Measurements from ENCODE around the gene MRTO4.
"Not testable (repeated sequence)": the region's sequence is repeated elsewhere in the genome, so short reads cannot be mapped to it uniquely, and the experiment has no call there.

MRTO4 gene

DNA sequence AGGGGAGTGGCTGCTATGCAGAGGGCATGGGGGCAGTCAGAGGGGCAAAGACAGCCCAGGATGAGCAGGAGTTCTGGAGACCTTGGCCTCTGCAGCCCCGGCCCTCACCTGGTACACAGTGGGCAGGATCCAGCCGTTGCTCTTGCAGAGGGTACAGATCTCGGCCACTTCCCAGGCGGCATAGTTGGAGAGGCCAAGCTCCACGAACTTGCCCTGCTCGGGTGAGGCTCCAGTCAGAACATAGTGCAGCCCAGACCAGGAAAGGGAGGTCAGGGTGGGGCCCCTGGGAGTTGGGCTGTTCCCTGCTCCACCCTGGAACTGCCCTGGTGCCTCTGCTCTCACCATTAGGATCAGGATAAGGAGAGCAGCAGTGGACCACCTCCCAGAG, 18.7 kb downstream of the MRTO4 start:
- not testable (repeated sequence) for DNase-seq (ENCODE audit: low spot score)

DNA sequence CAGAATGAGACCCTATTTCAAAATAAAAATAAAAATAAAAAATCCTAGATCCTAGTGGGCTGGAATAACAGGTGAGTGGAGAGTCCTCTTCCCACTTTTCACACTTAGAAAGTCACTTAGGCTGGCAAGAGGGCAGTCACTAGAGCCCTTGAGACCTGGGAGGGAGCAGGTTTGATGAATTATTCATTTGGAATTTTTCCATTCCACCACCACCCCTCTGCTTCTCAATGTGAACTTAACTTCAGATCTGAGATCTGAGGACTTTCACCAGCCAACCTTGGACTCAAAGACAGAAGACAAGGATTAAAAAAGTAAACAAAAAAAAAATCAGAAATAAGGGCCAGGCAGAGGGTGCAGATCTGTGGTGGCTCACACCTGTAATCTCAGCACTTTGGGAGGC, 20.5 kb downstream of the MRTO4 start:
- DNase-seq (ENCODE audit: low spot score): no peak

DNA sequence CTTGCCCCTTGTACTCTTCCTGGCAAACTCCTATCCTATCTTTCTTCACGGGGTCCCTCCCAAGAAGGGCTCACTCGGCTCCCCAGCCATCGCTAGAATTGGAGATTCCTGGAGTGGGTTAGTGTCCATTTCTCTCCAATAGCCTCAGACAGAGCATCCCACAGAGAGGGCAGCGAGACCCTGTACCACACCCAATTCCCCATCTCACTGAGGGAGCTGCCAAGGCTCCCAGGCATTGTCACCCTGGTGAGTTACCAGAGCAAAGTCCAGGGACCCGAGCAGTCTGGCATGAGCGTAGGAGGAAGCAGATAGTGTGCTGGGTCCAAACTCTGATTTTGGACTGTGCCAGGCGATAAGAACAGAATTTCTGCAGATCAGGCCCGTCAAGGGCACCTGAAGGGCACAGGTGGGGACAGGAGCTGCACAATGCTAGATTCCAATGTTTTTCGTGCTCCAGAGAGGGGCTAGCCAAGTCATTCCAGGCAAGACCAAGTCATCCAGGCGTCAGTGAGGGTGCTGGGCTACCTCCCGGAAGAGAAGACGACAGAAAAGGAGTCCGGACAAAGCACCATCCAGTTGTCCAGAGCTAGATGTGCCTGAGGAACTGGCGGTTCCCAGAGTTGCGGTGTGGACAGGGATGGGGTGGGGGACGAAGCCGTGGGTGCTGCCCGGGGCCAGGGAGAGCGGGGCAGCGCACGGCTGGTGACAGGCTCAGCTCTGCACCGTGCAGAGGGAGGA, 21.7 kb downstream of the MRTO4 start:
- no peak for DNase-seq (ENCODE audit: low spot score)

DNA sequence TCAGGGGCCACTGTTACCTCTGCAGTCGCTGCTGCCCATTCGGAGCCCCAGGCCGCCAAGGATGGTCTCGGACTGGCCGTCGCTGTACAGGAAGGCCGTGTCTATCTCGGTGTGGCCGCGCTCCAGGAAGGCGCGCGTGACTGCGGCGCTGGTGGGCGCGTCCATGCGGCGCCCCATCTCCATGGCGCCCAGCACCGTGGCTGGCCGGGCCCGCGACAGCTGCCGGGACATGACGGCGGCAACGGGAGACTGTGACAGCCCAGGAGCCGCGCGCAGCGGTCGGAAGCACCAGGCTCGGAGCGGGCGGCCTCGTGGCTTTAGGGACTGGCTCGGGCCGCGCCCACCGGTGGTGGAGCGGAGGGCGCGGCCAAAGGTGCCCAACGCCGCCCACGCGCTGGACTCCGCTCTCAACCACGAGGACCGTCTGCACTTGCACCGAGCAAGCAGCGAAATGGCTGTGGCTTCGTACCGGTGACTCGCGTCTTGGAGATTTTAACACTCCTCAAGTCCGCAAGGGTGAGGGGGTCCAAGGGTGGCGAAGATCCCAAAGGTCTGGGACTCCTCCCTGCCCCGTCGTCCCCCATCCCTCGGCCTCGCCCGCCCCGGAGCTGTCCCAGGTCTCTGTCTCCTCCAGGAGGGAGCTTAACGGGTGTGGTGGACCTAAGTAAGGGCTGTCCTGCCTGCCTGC, 22.4 kb downstream of the MRTO4 start:
- not testable (repeated sequence) for DNase-seq (ENCODE audit: low spot score)

- DNase-seq (ENCODE audit: low spot score): no peak
These were observed 23.0 kb downstream of the MRTO4 start for GRCh38 chr1:19274636-19275035.

GRCh38 chr1:19283891-19284290, 32.3 kb downstream of the MRTO4 start:
- no peak for DNase-seq (ENCODE audit: low spot score)

- DNase-seq (ENCODE audit: low spot score): no peak
These were observed 33.3 kb downstream of the MRTO4 start for GRCh38 chr1:19284881-19285280.

GRCh38 chr1:19285366-19285765, 33.8 kb downstream of the MRTO4 start:
- DNase-seq (ENCODE audit: low spot score): not testable (repeated sequence)

GRCh38 chr1:19285807-19286206, 34.2 kb downstream of the MRTO4 start:
- not testable (repeated sequence) for DNase-seq (ENCODE audit: low spot score)

- no peak for DNase-seq (ENCODE audit: low spot score)
These were observed 36.0 kb downstream of the MRTO4 start for GRCh38 chr1:19287436-19288185.

DNA sequence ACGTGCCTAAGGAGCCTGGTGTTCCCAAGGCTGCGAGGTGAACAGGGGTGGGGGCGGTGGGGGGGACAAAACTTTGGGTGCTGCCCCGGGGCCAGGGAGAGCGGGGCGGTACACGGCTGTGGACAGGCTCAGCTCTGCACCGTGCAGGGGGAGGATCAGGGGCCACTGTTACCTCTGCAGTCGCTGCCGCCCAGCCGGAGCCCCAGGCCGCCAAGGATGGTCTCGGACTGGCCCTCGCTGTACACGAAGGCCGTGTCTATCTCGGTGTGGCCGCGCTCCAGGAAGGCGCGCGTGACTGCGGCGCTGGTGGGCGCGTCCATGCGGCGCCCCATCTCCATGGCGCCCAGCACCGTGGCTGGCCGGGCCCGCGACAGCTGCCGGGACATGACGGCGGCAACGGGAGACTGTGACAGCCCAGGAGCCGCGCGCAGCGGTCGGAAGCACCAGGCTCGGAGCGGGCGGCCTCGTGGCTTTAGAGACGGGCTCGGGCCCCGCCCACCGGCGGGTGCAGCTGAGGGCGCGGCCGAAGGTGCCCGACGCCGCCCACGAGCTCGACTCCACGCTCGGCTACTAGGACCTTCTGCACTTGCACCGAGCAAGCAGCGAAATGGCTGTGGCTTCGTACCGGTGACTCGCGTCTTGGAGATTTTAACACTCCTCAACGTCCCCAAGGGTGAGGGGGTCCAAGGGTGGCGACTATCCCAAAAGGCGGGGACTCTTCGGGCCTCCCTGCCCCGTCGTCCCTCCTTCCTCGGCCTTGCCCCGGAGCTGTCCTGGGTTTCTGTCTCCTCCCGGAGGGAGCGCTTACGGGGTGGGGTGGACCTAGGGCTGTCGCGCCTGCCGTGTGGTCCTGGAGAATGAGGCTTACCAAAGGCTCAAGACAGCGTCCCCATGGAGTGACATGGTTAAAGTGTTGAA, 37.0 kb downstream of the MRTO4 start, which contains the start of gene AKR7A3:
AKR7A3 (minus strand) TSS at position 447 of the 918 bp plus-strand sequence; CDS start at position 386, 61 bp downstream.
- DNase-seq (ENCODE audit: low spot score): peak; percentile 70

DNA sequence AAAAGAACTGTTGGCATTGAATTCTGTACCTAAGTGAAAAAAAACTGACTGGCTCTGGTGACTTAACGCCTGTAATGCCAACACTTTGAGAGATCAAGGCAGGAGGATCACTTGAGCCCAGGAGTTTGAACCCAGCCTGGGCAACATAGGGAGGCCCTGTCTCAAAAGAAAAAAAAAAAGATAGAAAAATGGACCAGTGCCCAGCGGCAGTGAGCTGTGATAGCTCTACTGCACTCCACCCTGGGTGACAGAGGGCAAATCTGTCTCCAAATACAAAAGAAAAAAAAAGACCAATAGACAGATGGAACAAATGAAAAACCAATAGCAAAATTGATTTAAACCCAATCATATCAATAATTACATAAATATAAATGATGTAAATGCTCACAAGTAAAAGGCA, 37.6 kb downstream of the MRTO4 start:
- DNase-seq (ENCODE audit: low spot score): no peak

DNA sequence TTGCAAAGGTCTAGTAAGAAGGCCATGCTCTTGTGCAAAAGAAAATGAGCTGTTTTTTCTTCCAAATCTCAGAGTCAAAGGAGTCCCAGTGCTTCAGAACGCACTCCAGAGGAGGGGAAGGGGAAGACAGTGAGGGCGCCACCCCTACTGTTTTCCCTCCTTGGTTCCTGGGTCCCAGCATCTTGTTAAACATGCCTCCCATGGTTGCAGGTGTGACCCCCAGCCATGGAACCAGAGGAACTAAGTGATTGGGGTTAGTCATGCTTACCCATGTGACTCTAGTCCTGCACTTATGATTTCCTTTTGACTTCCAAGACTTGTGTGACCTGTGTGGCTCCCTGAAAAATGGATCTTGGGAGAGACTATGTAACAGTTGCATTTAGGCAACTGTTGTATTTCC, 43.0 kb downstream of the MRTO4 start:
- DNase-seq (ENCODE audit: low spot score): no peak

DNA sequence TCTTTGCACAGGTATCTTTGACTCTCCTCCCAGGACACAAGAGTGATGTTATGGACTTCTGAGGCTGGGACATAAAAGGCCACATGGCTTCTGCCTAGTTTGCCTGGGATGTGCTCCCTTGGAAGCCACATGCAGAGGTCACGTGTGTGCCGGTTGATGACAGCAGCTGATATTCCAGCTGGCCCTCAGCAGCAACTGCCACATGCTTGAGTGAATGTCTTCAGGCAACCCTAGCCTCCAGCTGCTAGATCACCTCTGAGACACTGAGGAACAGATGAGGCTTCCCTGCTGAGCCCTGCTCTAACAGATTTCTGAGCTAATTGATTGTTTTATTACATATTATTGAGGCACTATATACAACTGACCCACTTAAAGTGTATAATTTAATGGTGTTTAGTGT, 48.6 kb downstream of the MRTO4 start:
- no peak for DNase-seq (ENCODE audit: low spot score)

GRCh38 chr1:19304081-19304480, 52.5 kb downstream of the MRTO4 start:
- DNase-seq (ENCODE audit: low spot score): not testable (repeated sequence)

GRCh38 chr1:19305880-19306279, 54.3 kb downstream of the MRTO4 start:
- no peak for DNase-seq (ENCODE audit: low spot score)

DNA sequence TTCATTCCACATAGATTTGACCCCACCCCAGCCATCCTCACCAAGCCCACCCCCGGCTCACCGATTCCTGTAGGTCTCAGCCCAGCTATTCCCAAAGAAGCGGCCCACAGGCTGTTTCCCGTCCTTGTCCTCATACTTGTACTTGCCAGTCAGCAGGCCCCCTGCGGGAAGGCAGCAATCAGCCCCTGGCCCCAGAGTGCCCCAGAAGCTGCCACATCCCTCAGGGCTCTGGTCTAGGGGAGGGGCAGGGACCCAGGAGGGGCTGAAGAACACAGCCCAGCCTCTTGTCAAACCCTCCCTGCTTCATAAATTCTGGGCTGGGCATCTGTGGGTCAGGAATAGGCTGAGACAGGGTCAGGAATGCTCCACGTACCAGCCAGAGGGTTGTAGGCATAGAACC, 55.3 kb downstream of the MRTO4 start:
- no peak for DNase-seq (ENCODE audit: low spot score)

GRCh38 chr1:19307794-19308508, 56.3 kb downstream of the MRTO4 start:
- DNase-seq (ENCODE audit: low spot score): no peak

DNA sequence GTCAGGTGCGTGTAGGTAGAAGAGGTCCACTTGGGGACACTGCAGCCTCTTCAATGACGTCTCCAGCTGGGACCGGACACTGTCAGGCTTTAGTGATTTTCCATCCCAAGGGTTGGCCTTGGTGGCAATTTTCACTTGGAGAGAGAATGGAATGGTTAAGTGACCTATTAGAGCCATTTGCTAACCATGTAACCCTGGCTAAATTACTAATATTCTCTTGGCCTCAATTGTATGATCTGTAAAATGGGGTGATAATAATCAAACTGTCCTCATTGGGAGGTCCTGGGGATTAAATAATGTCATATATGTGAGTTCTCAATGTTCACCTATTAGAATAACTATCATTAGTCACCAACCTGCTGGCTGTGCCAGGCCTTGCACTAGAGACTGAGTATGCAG, 56.9 kb downstream of the MRTO4 start:
- DNase-seq (ENCODE audit: low spot score): no peak

DNA sequence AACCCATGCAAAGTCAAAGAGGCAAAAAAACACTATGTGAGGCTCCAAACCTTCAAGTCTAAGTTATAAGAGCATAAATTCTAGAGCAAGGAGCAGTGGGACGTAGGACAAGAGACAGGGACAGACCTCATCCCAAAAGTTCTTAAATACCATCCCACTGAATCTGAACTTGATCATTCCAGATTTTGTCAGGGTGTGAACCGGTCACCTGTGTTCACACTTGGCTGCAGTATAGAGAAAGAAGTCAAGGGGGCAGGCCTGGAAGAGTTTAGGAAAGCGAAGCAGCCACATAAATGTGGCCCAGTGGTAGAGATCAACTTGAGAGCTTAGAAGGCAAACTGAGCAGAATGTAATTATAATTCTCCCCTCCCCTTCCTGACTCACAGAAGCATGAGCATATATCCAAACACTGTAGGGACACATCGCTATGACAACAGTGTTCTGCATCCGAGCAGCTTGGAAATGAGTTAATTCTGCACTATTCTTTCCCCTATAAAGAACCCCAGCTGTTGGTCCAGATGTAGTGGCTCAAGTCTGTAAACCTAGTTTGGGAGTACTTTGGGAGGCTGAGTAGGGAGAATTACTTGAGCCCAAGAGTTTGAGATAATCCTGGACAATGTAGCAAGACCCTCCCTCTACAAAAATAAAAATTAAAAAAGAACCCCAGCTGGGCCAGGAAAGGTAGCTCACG, 57.7 kb downstream of the MRTO4 start:
- no peak for DNase-seq (ENCODE audit: low spot score)
